ENCODE measurements around the gene GJB1.
"Not testable (repeated sequence)": the region's sequence is repeated elsewhere in the genome, so short reads cannot be mapped to it uniquely, and the experiment has no call there.

GJB1 gene

GRCh38 chrX:71256856-71257255 is 33.8 kb downstream of the GJB1 start:
- DNase-seq, result peak; percentile 1

DNA sequence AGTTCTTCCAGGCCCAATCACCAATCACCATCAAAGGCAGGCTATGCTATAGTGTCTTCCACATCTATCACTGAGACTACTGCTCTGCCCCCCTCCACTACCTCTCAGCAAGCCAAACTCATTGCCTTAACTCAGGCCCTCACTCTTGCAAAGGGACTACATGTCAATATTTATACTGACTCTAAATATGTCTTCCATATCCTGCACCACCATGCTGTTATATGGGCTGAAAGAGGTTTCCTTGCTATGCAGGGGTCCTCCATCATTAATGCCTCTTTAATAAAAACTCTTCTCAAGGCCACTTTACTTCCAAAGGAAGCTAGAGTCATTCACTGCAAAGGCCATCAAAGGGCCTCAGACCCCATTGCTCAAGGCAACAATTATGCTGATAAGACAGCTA is 45.6 kb downstream of the GJB1 start:
- not testable (repeated sequence) for DNase-seq

GRCh38 chrX:71269801-71270395 is 46.9 kb downstream of the GJB1 start:
- no peak for DNase-seq

DNA sequence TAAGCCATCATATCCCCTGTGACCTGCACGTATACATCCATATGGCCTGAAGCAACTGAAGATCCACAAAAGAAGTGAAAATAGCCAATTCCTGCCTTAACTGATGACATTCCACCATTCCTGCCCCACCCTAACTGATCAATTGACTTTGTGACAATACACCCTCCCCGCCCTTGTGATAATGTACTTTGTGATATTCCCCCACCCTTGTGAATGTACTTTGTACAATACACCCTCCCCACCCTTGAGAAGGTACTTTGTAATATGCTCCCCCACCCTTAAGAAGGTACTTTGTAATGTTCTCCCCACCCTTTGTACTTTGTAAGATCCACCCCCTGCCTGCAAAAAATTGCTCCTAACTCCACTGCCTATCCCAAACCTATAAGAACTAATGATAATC is 49.3 kb downstream of the GJB1 start:
- not testable (repeated sequence) for DNase-seq
